HEK293 (cell line): Measurements from ENCODE around the gene IFIT2.

ENCODE experiments used
- CTCF ChIA-PET: fragments of 350-600 bp; formaldehyde crosslinking; extraction: SDS; loops from one replicate; lab custom pipeline; 2021; ENCODE audit warnings: antibody characterized with exemption; lab: Yijun Ruan, JAX
- POLR2A ChIA-PET: fragments of 300-600 bp; formaldehyde crosslinking; extraction: SDS; loops from one replicate; lab custom pipeline; 2020; ENCODE audit warnings: antibody characterized with exemption, inconsistent platforms; lab: Yijun Ruan, JAX
- H3K27ac ChIP-seq: fragments of 200-500 bp; sonication (Bioruptor generic); 2 replicates; pipeline ENCODE4 v1.5.1; 2014; ENCODE audit warnings: low read depth, low read length, control low read depth, inconsistent platforms; ENCODE audit errors: extremely low read depth
- H3K36me3 ChIP-seq, 2 experiments: fragments of 200-500 bp in 1 of 2; sonication (Bioruptor generic) in 1 of 2; 1 replicate in 1 of 2; 2 replicates in 1 of 2; pipeline ENCODE4 v1.5.1; 2014 to 2017; ENCODE audit warnings: inconsistent platforms in 2 of 2, low read length in 2 of 2; ENCODE audit not compliant: control insufficient read depth in 2 of 2, insufficient read depth in 1 of 2
- H3K4me1 ChIP-seq: fragments of 200-500 bp; sonication (Bioruptor generic); 2 replicates; pipeline ENCODE4 v1.5.1; 2014; ENCODE audit warnings: mild to moderate bottlenecking, low read length, inconsistent platforms; ENCODE audit not compliant: control insufficient read depth, insufficient read depth
- H3K4me3 ChIP-seq: 2 replicates; pipeline ENCODE4 v1.5.1; 2011; ENCODE audit warnings: low read depth, mild to moderate bottlenecking, control low read depth, low read length, moderate library complexity
- H3K9me3 ChIP-seq: fragments of 200-500 bp; sonication (Bioruptor generic); 2 replicates; pipeline ENCODE4 v1.5.1; 2014; ENCODE audit warnings: low read depth, low read length, inconsistent platforms; ENCODE audit not compliant: control insufficient read depth, insufficient read depth
- EGR2 ChIP-seq: fragments of 450-650 bp; formaldehyde crosslinking; IDR thresholded peaks from 2 replicates; pipeline ENCODE4 v1.5.1; 2016; ENCODE audit warnings: low read depth, missing biosample characterization, missing genetic modification characterization
- IKZF3 ChIP-seq: fragments of 450-650 bp; IDR thresholded peaks from 2 replicates; pipeline ENCODE4 v1.5.0; 2018; ENCODE audit warnings: missing biosample characterization, mild to moderate bottlenecking, missing genetic modification characterization, moderate library complexity
- KLF10 ChIP-seq: fragments of 450-650 bp; IDR thresholded peaks from 2 replicates; pipeline ENCODE4 v1.5.1; 2018; ENCODE audit warnings: missing biosample characterization, mild to moderate bottlenecking, missing genetic modification characterization
- MYNN ChIP-seq: fragments of 450-650 bp; formaldehyde crosslinking; IDR thresholded peaks from 2 replicates; pipeline ENCODE4 v1.5.1; 2016; ENCODE audit warnings: missing biosample characterization, missing genetic modification characterization, borderline replicate concordance
- OSR2 ChIP-seq: fragments of 450-650 bp; formaldehyde crosslinking; IDR thresholded peaks from 2 replicates; pipeline ENCODE4 v1.5.1; 2016; ENCODE audit warnings: missing biosample characterization, missing genetic modification characterization
- ZBTB48 ChIP-seq: fragments of 450-650 bp; formaldehyde crosslinking; IDR thresholded peaks from 2 replicates; pipeline ENCODE4 v1.5.1; 2016; ENCODE audit warnings: missing biosample characterization, missing genetic modification characterization
- ZBTB8A ChIP-seq: fragments of 450-650 bp; formaldehyde crosslinking; IDR thresholded peaks from 2 replicates; pipeline ENCODE4 v1.5.1; 2016; ENCODE audit warnings: missing biosample characterization, missing genetic modification characterization
- ZNF146 ChIP-seq: fragments of 450-650 bp; formaldehyde crosslinking; IDR thresholded peaks from 2 replicates; pipeline ENCODE4 v1.5.1; 2016; ENCODE audit warnings: missing biosample characterization, missing genetic modification characterization
- ZNF23 ChIP-seq: fragments of 450-650 bp; formaldehyde crosslinking; IDR thresholded peaks from 2 replicates; pipeline ENCODE4 v1.5.1; 2016; ENCODE audit warnings: missing biosample characterization, missing genetic modification characterization, borderline replicate concordance
- ZNF362 ChIP-seq: fragments of 450-650 bp; formaldehyde crosslinking; IDR thresholded peaks from 2 replicates; pipeline ENCODE4 v1.5.1; 2016; ENCODE audit warnings: missing biosample characterization, missing genetic modification characterization
- ZNF398 ChIP-seq: fragments of 450-650 bp; formaldehyde crosslinking; IDR thresholded peaks from 2 replicates; pipeline ENCODE4 v1.5.1; 2017; ENCODE audit warnings: missing biosample characterization, missing genetic modification characterization
- ZNF449 ChIP-seq: fragments of 450-650 bp; formaldehyde crosslinking; IDR thresholded peaks from 2 replicates; pipeline ENCODE4 v1.5.1; 2017; ENCODE audit warnings: missing biosample characterization, mild to moderate bottlenecking, missing genetic modification characterization, moderate library complexity
- ZNF488 ChIP-seq: fragments of 450-650 bp; formaldehyde crosslinking; IDR thresholded peaks from 2 replicates; pipeline ENCODE4 v1.5.1; 2016; ENCODE audit warnings: missing biosample characterization, missing genetic modification characterization
- ZNF501 ChIP-seq: fragments of 450-650 bp; formaldehyde crosslinking; IDR thresholded peaks from 2 replicates; pipeline ENCODE4 v1.5.1; 2016; ENCODE audit warnings: missing biosample characterization, missing genetic modification characterization
- ZNF521 ChIP-seq: fragments of 450-650 bp; formaldehyde crosslinking; IDR thresholded peaks from 2 replicates; pipeline ENCODE4 v1.5.1; 2017; ENCODE audit warnings: missing biosample characterization, mild to moderate bottlenecking, missing genetic modification characterization
- ZNF560 ChIP-seq: fragments of 450-650 bp; formaldehyde crosslinking; IDR thresholded peaks from 2 replicates; pipeline ENCODE4 v1.5.1; 2017; ENCODE audit warnings: missing biosample characterization, missing genetic modification characterization, borderline replicate concordance
- ZNF596 ChIP-seq: fragments of 450-650 bp; IDR thresholded peaks from 2 replicates; pipeline ENCODE4 v1.5.0; 2018; ENCODE audit warnings: missing biosample characterization, mild to moderate bottlenecking, missing genetic modification characterization, moderate library complexity
- ZNF654 ChIP-seq: fragments of 450-650 bp; formaldehyde crosslinking; IDR thresholded peaks from 2 replicates; pipeline ENCODE4 v1.5.1; 2016; ENCODE audit warnings: low read depth, missing biosample characterization, missing genetic modification characterization

Gene IFIT2

GRCh38 chr10:89295597-89295996 is 6.2 kb upstream of the IFIT2 start (continued):
- TF ChIP-seq IKZF3: no peak

- Histone ChIP-seq H3K4me1 (no peaks in the 10 kb centered on the region), H3K4me3 (no peak overlapping the region), H3K36me3 (no peaks in the 10 kb centered on the region), H3K9me3 (no peaks in the 10 kb centered on the region), H3K27ac (no peak overlapping the region)
- TF ChIP-seq ZNF488: no peak
- ChIA-PET CTCF (no interaction called here), POLR2A (no interaction called here)
These were observed 5.6 kb upstream of the IFIT2 start for GRCh38 chr10:89296220-89296648.

GRCh38 chr10:89297356-89297755 is 4.5 kb upstream of the IFIT2 start:
- TF ChIP-seq ZNF449 (tag by site-specific recombination) (no peak), ZBTB8A (tag by site-specific recombination) (no peak), ZNF560 (tag by site-specific recombination) (no peak), ZNF362 (tag by site-specific recombination) (no peak), IKZF3 (no peak), ZNF596 (tag by site-specific recombination) (no peak), ZNF501 (tag by site-specific recombination) (no peak), EGR2 (tag by site-specific recombination) (no peak), KLF10 (tag by site-specific recombination) (no peak), ZBTB48 (no peak), MYNN (no peak), ZNF146 (tag by site-specific recombination) (no peak), OSR2 (no peak), ZNF521 (tag by site-specific recombination) (no peak)
- Histone ChIP-seq H3K36me3 (no peaks in the 10 kb centered on the region), H3K27ac (no peak overlapping the region), H3K9me3 (no peaks in the 10 kb centered on the region), H3K4me1 (no peaks in the 10 kb centered on the region), H3K4me3 (no peak overlapping the region)
- ChIA-PET POLR2A (no interaction called here), CTCF (no interaction called here)

GRCh38 chr10:89297791-89298190 is 4.1 kb upstream of the IFIT2 start:
- TF ChIP-seq ZNF398 (tag by site-specific recombination): no peak
- no peak for TF ChIP-seq ZNF23
- no peak for TF ChIP-seq ZNF654 (tag by site-specific recombination)
- CTCF ChIA-PET: no interaction called here

More at GRCh38 chr10:89297791-89298190, 4.1 kb upstream of the IFIT2 start:
- Histone ChIP-seq H3K27ac (no peak overlapping the region), H3K4me1 (no peaks in the 10 kb centered on the region), H3K4me3 (no peak overlapping the region), H3K9me3 (no peaks in the 10 kb centered on the region), H3K36me3 (no peaks in the 10 kb centered on the region)
- POLR2A ChIA-PET: no interaction called here
